ENCODE data around the gene AFAP1L2.

The AFAP1L2 gene

DNA sequence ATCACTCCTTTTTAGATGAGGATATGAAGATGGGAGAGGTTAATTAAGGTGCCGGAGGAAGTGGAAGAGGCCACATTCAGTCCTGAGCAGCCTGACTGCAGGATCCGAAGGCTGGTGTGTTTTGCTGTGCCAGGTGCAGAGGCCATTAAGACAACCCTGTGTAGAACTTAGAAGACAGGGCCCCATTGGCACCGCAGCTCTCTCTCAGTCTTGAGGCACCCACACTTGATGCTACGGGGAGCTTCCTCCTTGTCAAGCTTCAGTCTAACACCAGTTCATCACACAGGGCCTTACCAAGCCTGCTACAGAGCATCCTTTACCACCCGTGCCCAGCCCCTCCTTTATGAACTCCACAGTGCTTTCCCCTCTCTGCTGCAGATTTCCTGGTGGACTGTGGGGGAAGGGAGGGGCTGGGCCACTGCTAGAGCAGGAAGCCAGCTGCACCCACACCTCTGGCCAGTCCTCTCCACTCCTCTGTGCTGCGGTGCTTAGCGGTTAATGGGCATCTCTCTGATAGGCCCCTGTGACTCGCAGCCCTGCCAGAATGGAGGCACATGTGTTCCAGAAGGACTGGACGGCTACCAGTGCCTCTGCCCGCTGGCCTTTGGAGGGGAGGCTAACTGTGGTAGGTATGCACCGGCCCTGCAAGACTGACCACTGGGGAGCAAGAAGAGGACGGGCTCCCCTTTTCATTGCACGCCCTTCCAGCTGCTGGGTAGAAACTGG is 119.8 kb downstream of the AFAP1L2 start:
- no peaks in the 10 kb centered on the region for H3K9me3 ChIP-seq (ENCODE audit: control insufficient read depth in 1 of 2, low read length in 2 of 2)
- no peak overlapping the region for H3K4me3 ChIP-seq (ENCODE audit: low read depth in 1 of 2, low read length in 2 of 2)
- no peaks in the 10 kb centered on the region for H3K27me3 ChIP-seq (ENCODE audit: control insufficient read depth in 1 of 2, insufficient read depth in 2 of 2, low read length in 2 of 2)
- H3K4me1 ChIP-seq (ENCODE audit: control insufficient read depth in 1 of 2, insufficient read depth in 2 of 2, low read length in 2 of 2): no peaks in the 10 kb centered on the region
- H3K27ac ChIP-seq (ENCODE audit: low read depth, low read length): no peak overlapping the region
- H3K36me3 ChIP-seq (ENCODE audit: control insufficient read depth in 1 of 2, insufficient read depth in 2 of 2, low read length in 2 of 2): no peaks in the 10 kb centered on the region
- H3K9ac ChIP-seq (ENCODE audit: low read depth in 1 of 2, low read length in 2 of 2): no peak overlapping the region

DNA sequence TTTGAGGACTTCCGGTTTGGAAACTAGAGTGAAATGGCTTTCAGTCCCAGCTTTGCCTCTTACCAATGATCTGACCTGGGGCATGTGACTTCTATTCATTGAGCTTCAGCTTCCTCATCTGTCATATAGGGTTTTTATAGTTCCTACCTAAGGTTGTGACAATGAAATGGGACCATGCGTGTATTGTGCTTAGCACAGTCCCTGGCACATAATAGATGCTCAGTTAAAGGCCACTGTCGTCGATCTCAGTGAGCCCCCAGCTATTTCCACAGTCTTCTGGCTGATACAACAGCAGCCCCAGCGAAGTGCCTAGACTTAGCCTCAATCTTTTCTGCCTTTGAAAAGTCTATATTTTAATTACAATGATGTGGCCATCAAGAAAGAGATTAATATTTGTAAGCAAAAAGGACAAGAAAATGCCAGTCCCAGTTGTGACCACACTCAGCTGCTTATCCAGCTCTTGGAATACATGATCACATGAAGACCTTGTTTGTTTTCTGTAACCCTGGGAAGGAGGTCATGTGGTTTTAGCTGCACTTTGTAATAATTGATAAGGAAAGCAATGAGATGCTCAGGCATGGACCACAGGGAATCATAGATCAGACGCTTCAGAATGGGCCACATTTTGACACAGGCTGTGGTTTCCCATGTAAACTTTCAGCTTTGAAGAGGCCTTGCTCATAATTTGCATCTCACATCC is 120.6 kb downstream of the AFAP1L2 start:
- H3K4me3 ChIP-seq (ENCODE audit: low read depth in 1 of 2, low read length in 2 of 2): no peak overlapping the region
- no peaks in the 10 kb centered on the region for H3K9me3 ChIP-seq (ENCODE audit: control insufficient read depth in 1 of 2, low read length in 2 of 2)
- H3K4me1 ChIP-seq (ENCODE audit: control insufficient read depth in 1 of 2, insufficient read depth in 2 of 2, low read length in 2 of 2): no peaks in the 10 kb centered on the region
- H3K27me3 ChIP-seq (ENCODE audit: control insufficient read depth in 1 of 2, insufficient read depth in 2 of 2, low read length in 2 of 2): no peaks in the 10 kb centered on the region
- H3K27ac ChIP-seq (ENCODE audit: low read depth, low read length): no peak overlapping the region
- no peak overlapping the region for H3K9ac ChIP-seq (ENCODE audit: low read depth in 1 of 2, low read length in 2 of 2)
- H3K36me3 ChIP-seq (ENCODE audit: control insufficient read depth in 1 of 2, insufficient read depth in 2 of 2, low read length in 2 of 2): no peaks in the 10 kb centered on the region

DNA sequence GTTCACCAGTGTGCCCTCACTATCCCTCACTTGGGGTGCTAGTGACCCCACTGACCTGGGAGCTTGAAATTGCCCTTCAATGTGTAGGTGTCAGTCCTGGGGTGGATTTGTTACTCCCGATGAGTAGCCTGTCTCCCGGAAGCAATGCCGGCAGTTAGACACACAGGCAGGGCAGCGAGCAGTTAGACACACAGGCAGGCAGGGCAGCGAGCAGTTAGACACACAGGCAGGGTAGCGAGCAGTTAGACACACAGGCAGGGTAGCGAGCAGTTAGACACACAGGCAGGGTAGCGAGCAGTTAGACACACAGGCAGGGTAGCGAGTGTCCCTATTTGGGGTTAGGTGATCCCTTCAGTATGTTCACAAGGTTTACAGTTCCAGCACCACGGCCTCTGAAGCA is 121.2 kb downstream of the AFAP1L2 start:
- H3K9ac ChIP-seq (ENCODE audit: low read depth in 1 of 2, low read length in 2 of 2): no peak overlapping the region
- H3K27me3 ChIP-seq (ENCODE audit: control insufficient read depth in 1 of 2, insufficient read depth in 2 of 2, low read length in 2 of 2): no peaks in the 10 kb centered on the region
- H3K27ac ChIP-seq (ENCODE audit: low read depth, low read length): no peak overlapping the region
- H3K4me1 ChIP-seq (ENCODE audit: control insufficient read depth in 1 of 2, insufficient read depth in 2 of 2, low read length in 2 of 2): no peaks in the 10 kb centered on the region
- H3K36me3 ChIP-seq (ENCODE audit: control insufficient read depth in 1 of 2, insufficient read depth in 2 of 2, low read length in 2 of 2): no peaks in the 10 kb centered on the region
- no peak overlapping the region for H3K4me3 ChIP-seq (ENCODE audit: low read depth in 1 of 2, low read length in 2 of 2)
- no peaks in the 10 kb centered on the region for H3K9me3 ChIP-seq (ENCODE audit: control insufficient read depth in 1 of 2, low read length in 2 of 2)

DNA sequence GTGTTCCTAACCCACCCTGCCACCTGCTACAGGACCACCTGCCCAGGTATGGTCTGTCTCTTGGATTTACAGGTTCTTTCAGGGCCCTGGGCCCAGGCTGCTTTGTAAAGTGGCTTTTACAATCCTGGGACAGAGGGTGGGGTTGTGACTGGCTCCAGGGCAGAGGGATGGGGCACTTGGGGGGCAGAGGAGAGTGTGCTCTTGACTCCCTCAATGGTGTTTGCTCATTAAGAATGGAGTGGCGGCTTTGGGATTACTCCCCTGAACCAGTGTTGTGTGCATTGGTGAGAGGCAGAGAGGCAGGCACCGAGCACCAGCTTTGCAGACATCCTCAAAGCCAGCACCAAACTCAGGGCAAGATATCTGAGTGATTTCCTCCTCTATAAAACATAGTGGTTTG is 121.8 kb downstream of the AFAP1L2 start:
- Histone ChIP-seq H3K4me3 (ENCODE audit: low read depth in 1 of 2, low read length in 2 of 2) (no peak overlapping the region), H3K9me3 (ENCODE audit: control insufficient read depth in 1 of 2, low read length in 2 of 2) (no peaks in the 10 kb centered on the region), H3K27me3 (ENCODE audit: control insufficient read depth in 1 of 2, insufficient read depth in 2 of 2, low read length in 2 of 2) (no peaks in the 10 kb centered on the region), H3K27ac (ENCODE audit: low read depth, low read length) (no peak overlapping the region), H3K4me1 (ENCODE audit: control insufficient read depth in 1 of 2, insufficient read depth in 2 of 2, low read length in 2 of 2) (no peaks in the 10 kb centered on the region), H3K9ac (ENCODE audit: low read depth in 1 of 2, low read length in 2 of 2) (no peak overlapping the region), H3K36me3 (ENCODE audit: control insufficient read depth in 1 of 2, insufficient read depth in 2 of 2, low read length in 2 of 2) (no peaks in the 10 kb centered on the region)

DNA sequence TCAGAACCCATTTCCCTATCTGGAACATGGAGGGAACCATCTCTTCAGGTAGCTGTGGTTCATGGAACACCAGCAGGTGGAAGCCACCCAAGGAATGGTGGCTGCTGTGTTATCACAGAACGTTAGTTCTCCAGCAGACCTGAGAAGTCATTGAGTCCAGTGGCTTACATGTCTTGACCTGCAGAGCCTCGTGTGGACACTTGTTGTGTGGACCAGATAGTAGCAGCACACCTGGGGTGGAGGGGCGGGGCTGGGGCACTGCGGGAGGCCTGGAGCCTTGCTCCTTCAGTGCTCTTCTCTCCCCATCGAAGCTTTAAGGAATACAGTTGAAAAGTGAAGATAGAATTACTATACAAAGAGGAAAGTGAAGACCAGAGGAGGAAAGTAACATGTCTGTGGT is 122.8 kb downstream of the AFAP1L2 start:
- H3K9ac ChIP-seq (ENCODE audit: low read depth in 1 of 2, low read length in 2 of 2): no peak overlapping the region
- no peaks in the 10 kb centered on the region for H3K4me1 ChIP-seq (ENCODE audit: control insufficient read depth in 1 of 2, insufficient read depth in 2 of 2, low read length in 2 of 2)
- no peak overlapping the region for H3K4me3 ChIP-seq (ENCODE audit: low read depth in 1 of 2, low read length in 2 of 2)
- no peaks in the 10 kb centered on the region for H3K9me3 ChIP-seq (ENCODE audit: control insufficient read depth in 1 of 2, low read length in 2 of 2)
- H3K36me3 ChIP-seq (ENCODE audit: control insufficient read depth in 1 of 2, insufficient read depth in 2 of 2, low read length in 2 of 2): no peaks in the 10 kb centered on the region
- H3K27me3 ChIP-seq (ENCODE audit: control insufficient read depth in 1 of 2, insufficient read depth in 2 of 2, low read length in 2 of 2): no peaks in the 10 kb centered on the region
- H3K27ac ChIP-seq (ENCODE audit: low read depth, low read length): no peak overlapping the region

DNA sequence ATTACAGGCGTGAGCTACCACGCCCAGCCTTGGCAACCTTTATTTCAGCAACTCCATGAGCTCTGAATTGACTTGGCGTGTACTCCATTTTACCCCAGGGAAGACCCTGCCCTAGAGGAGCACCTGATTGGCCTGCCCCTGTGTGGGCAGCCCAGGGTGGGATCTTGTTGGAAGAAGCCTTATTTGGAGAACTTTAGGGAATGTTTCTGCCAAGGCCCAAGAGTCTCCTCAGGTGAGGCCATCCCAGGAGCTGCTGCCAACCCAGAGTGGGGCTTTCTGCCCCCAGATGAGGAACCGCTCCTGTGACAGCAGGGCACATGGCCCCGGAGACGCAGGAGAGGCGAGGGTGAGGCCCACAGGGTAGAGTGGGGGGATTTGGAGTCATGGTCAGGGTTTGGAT is 123.3 kb downstream of the AFAP1L2 start:
- Histone ChIP-seq H3K36me3 (ENCODE audit: control insufficient read depth in 1 of 2, insufficient read depth in 2 of 2, low read length in 2 of 2) (no peaks in the 10 kb centered on the region), H3K27ac (ENCODE audit: low read depth, low read length) (no peak overlapping the region), H3K27me3 (ENCODE audit: control insufficient read depth in 1 of 2, insufficient read depth in 2 of 2, low read length in 2 of 2) (no peaks in the 10 kb centered on the region), H3K4me3 (ENCODE audit: low read depth in 1 of 2, low read length in 2 of 2) (no peak overlapping the region), H3K9me3 (ENCODE audit: control insufficient read depth in 1 of 2, low read length in 2 of 2) (no peaks in the 10 kb centered on the region), H3K9ac (ENCODE audit: low read depth in 1 of 2, low read length in 2 of 2) (no peak overlapping the region), H3K4me1 (ENCODE audit: control insufficient read depth in 1 of 2, insufficient read depth in 2 of 2, low read length in 2 of 2) (no peaks in the 10 kb centered on the region)

DNA sequence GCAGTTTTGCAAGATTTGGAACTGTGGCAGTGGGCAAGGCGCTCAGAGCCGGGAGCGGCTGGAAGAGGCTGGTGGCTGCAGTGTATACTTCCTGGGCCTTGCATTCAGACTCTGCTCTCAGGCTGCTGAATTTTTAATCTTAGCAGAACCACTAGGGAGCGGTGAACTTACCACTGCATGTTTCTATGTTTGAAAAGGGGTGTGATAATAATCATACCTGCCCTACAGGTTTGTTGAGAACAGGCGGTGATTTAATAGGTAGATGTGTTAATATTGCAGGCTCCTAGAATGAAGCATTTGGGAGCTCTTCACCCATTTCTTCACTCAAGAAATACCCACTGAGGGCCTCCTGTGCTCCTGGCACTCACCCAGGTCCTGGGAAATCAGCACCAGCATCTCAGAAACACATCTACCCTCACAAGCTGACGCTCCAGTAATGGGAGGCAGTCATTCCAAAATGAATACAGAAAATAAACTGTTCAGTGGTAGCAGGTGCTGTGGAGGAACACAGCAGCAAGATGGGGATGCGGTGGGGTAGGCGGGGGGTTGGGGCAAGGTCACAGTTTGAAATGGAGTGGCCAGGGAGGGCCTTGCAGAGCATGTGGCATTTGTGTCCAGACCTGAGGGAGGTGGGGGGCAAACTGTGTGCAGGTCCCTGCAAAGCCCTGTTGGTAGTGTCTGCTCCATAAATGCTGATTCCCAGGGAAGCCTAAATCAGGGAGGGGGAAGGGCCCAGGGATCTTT is 124.2 kb downstream of the AFAP1L2 start:
- Histone ChIP-seq H3K27me3 (ENCODE audit: control insufficient read depth in 1 of 2, insufficient read depth in 2 of 2, low read length in 2 of 2) (no peaks in the 10 kb centered on the region), H3K9me3 (ENCODE audit: control insufficient read depth in 1 of 2, low read length in 2 of 2) (no peaks in the 10 kb centered on the region), H3K4me1 (ENCODE audit: control insufficient read depth in 1 of 2, insufficient read depth in 2 of 2, low read length in 2 of 2) (no peaks in the 10 kb centered on the region), H3K27ac (ENCODE audit: low read depth, low read length) (no peak overlapping the region), H3K36me3 (ENCODE audit: control insufficient read depth in 1 of 2, insufficient read depth in 2 of 2, low read length in 2 of 2) (no peaks in the 10 kb centered on the region), H3K9ac (ENCODE audit: low read depth in 1 of 2, low read length in 2 of 2) (no peak overlapping the region), H3K4me3 (ENCODE audit: low read depth in 1 of 2, low read length in 2 of 2) (no peak overlapping the region)

DNA sequence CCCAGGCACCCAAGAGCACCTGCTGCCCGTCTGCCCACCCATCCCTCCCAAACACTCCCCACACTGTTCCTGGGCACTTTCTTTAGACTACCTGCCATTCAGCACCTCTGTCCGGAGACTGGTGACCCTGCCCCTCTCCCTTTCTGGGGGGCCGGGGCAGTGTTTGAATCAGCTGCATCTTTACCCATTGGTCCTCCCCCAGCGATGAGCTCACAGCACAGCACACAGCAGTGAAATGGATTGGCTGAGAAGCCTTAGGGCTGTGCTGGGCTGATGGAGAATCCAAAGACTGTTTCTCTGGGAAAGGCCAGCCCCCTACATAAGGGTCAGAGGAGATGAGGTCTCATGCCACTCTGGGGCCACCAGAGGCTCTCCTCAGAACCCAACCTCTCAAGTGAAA is 125.0 kb downstream of the AFAP1L2 start:
- H3K9ac ChIP-seq (ENCODE audit: low read depth in 1 of 2, low read length in 2 of 2): no peak overlapping the region
- H3K27ac ChIP-seq (ENCODE audit: low read depth, low read length): no peak overlapping the region
- H3K9me3 ChIP-seq (ENCODE audit: control insufficient read depth in 1 of 2, low read length in 2 of 2): no peaks in the 10 kb centered on the region
- H3K4me1 ChIP-seq (ENCODE audit: control insufficient read depth in 1 of 2, insufficient read depth in 2 of 2, low read length in 2 of 2): no peaks in the 10 kb centered on the region
- no peaks in the 10 kb centered on the region for H3K36me3 ChIP-seq (ENCODE audit: control insufficient read depth in 1 of 2, insufficient read depth in 2 of 2, low read length in 2 of 2)
- H3K27me3 ChIP-seq (ENCODE audit: control insufficient read depth in 1 of 2, insufficient read depth in 2 of 2, low read length in 2 of 2): no peaks in the 10 kb centered on the region
- no peak overlapping the region for H3K4me3 ChIP-seq (ENCODE audit: low read depth in 1 of 2, low read length in 2 of 2)

DNA sequence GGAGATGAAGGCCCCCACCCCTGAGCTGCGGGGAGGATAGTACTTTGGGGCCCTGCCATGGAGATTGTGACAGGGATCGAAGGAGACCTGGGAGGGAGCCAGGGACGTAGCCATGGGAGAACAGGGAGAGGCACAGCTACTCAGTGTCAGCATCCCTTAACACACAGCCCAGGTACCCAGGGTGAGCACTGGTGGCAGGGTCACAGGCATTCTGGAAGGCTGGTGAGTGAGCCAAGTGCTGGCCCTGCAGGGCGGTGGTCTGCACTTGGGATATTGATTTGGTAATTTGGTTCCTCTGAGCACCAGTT is 125.5 kb downstream of the AFAP1L2 start:
- Histone ChIP-seq H3K9ac (ENCODE audit: low read depth in 1 of 2, low read length in 2 of 2) (no peak overlapping the region), H3K4me1 (ENCODE audit: control insufficient read depth in 1 of 2, insufficient read depth in 2 of 2, low read length in 2 of 2) (no peaks in the 10 kb centered on the region), H3K27me3 (ENCODE audit: control insufficient read depth in 1 of 2, insufficient read depth in 2 of 2, low read length in 2 of 2) (no peaks in the 10 kb centered on the region), H3K27ac (ENCODE audit: low read depth, low read length) (no peak overlapping the region), H3K4me3 (ENCODE audit: low read depth in 1 of 2, low read length in 2 of 2) (no peak overlapping the region), H3K36me3 (ENCODE audit: control insufficient read depth in 1 of 2, insufficient read depth in 2 of 2, low read length in 2 of 2) (no peaks in the 10 kb centered on the region), H3K9me3 (ENCODE audit: control insufficient read depth in 1 of 2, low read length in 2 of 2) (no peaks in the 10 kb centered on the region)

DNA sequence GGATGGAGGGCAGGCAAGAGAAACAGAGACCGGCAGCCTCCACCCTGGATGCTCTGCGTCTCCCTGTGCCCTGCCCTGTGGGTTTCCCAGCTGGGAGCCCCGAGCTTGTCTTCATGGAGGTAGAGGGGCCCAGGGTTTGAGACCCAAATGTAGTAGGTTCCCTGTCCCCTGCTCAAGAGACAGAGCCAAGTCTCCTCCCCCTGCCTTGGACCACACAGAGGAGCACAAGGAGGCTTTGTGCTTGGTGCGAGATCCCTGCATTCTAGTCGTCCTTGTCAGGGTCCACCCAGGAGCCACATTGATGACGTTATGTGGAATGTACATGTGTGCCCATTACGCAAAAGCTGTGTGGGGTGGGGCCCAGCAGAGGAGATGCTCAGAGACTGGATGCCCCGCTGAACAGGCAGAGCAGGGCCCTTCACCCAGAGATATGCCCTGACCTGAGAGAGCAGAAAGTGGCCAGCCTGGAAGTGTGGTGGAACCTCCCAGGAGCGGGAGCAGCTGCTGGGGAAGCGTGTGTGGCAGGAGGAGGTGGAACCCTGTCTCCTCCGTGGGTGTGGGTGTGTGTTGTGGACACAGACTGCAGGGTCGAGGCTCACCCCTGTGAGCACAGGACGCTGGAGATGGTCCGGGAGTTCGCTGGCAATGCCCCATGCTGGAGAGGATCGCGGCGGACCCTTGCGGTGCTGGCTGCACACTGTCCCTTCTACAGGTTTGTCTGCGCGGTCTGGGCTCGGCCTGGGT is 126.0 kb downstream of the AFAP1L2 start:
- Histone ChIP-seq H3K36me3 (ENCODE audit: control insufficient read depth in 1 of 2, insufficient read depth in 2 of 2, low read length in 2 of 2) (no peaks in the 10 kb centered on the region), H3K27me3 (ENCODE audit: control insufficient read depth in 1 of 2, insufficient read depth in 2 of 2, low read length in 2 of 2) (no peaks in the 10 kb centered on the region), H3K4me1 (ENCODE audit: control insufficient read depth in 1 of 2, insufficient read depth in 2 of 2, low read length in 2 of 2) (no peaks in the 10 kb centered on the region), H3K9me3 (ENCODE audit: control insufficient read depth in 1 of 2, low read length in 2 of 2) (no peaks in the 10 kb centered on the region), H3K27ac (ENCODE audit: low read depth, low read length) (no peak overlapping the region), H3K4me3 (ENCODE audit: low read depth in 1 of 2, low read length in 2 of 2) (no peak overlapping the region), H3K9ac (ENCODE audit: low read depth in 1 of 2, low read length in 2 of 2) (no peak overlapping the region)
